ENCODE measurements around the gene AFAP1L2.

AFAP1L2 gene

DNA sequence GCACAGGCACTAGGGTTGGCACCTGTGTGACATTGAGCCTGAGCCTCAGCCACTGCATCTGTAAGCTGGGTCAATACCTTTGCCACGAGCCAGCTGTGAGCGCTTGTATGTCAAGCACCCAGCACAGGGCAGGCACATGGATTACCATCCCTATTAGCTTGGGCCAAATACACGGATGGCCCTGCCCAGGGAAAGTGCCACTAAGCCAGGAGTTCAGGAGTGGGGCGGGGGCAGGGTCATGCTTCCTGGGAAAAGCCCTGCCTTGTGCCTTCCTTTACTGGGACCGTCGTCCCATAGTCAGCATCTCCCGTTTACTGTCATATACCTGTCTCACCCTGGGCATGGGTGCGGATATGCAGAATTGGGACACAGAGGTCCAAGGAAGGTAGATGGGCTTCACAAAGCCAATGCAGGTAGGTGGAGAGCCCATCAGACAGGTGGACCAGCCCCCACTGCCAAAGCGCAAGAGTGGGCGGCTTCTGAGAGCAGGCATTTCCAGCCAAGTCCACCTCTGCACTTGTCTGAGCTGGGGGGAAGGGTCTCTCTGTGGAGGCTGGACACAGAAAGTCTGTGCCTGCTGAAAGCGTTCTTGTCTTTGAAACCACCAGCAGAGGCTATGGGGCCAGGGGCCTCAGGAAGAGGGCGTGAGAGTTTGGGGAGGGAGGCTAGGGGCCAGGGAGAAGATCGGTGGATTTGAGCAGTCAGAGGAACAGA is 92.6 kb downstream of the AFAP1L2 start:
- DNase-seq (ENCODE audit: low read depth), result no peak

DNA sequence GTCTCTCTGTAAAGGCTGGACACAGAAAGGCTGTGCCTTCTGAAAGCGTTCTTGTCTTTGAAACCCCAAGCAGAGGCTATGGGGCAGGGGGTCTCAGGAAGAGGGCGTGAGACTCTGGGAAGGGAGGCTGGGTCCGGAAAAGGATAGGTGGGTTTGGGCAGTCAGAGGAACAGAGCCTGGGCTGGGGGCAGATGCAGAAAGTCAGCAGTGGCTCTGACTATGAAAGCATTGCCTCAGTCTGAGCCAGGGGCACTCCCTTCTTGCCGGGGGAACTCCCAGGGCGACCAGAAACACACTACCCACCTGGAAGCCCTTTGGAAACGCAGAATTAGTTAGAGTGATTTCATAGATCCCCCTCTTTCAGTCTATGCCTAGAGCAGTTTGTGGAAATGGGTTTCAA is 93.3 kb downstream of the AFAP1L2 start:
- DNase-seq (ENCODE audit: low read depth), result no peak

DNA sequence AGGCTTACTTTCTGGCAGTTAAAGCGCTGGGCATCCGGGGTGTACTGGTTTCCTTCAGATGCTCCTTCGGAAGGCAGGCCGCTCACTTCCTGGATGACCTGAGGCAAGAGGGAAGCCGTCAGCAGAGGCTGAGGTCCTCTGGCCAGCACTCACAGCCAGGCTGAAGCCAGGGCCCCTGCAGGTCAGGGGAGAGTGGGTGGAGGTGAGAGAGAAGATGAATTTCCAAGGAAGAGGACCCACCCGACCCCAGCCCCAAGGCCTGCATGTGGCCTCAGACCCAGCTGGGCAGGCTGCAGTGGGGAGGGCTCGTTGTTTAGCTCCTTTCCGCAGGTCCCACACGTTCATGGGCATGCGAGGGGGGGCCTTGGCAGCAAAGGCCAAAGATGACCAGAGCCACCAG is 94.0 kb downstream of the AFAP1L2 start:
- DNase-seq (ENCODE audit: low read depth), result no peak

DNA sequence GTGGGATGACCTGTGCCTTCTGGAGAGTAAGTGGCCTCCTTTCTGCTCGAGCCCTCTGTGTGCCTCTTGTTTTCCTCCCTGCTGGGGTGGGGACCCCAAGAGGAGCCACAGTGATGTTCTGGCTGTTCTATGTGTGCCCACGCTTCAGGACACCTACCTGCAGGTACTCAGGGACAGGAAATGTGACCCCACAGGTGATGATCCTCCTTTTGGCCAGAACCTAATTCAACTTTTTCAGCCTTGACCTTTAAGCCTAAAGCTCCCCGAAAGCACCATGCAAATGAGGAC is 95.0 kb downstream of the AFAP1L2 start:
- DNase-seq (ENCODE audit: low read depth), result no peak

DNA sequence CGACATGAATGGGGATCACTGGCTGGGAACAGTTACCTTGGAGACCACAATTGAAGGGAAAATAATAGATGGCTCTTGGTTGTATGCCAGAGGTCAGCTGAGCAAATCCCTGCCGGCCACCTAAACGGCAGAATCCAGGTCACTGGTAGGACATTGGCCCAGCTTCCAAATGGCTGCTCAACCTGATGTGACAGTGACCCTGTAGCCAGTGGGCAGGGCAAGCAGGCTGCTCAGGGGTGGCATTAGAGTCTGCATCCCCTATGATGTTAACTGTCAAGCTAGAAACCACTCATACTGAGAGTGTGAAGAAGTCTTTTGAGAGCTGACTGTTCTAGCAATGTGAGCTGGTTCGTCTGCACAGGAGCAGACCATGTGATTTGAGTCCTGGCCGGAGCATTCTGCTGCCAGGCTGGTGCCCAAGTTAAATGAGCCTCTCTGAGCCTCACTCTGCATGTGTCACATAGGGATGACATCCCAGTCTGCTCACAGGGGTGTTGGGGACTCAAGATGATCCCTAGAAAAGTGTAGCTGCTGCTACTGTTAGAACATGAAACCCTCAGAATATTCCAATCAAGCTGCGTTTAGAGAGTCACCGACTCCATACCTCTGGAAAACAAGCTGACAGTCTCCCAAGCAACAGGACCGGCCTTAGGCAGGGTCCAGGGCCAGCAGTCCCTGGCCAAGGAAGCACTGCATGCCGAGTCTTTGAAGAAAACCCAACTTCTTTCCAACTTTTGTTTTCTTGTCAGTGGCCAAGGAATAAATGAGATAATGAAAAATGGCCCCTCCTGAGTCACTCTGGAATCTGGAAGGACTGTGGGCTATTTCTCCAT is 95.6 kb downstream of the AFAP1L2 start:
- no peak for DNase-seq (ENCODE audit: low read depth)

DNA sequence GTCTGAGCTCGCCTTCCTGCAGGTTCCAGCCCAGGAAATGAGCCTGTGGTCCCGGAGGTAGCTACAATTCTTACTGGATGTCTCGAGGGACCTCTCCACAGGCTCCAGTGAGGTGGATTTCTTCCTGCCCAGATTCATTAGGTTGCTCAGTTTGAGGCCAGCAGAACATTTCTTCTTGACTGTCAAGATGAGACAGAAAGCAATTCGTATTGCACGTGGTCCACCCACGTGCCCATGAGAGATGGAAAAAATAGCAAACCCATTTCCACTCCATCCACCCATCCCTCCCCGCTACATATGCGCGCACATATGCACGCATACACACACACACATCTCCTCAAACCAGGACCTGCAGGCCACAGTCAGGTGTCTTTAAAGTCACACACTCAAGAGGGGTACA is 96.6 kb downstream of the AFAP1L2 start:
- DNase-seq (ENCODE audit: low read depth), result no peak

DNA sequence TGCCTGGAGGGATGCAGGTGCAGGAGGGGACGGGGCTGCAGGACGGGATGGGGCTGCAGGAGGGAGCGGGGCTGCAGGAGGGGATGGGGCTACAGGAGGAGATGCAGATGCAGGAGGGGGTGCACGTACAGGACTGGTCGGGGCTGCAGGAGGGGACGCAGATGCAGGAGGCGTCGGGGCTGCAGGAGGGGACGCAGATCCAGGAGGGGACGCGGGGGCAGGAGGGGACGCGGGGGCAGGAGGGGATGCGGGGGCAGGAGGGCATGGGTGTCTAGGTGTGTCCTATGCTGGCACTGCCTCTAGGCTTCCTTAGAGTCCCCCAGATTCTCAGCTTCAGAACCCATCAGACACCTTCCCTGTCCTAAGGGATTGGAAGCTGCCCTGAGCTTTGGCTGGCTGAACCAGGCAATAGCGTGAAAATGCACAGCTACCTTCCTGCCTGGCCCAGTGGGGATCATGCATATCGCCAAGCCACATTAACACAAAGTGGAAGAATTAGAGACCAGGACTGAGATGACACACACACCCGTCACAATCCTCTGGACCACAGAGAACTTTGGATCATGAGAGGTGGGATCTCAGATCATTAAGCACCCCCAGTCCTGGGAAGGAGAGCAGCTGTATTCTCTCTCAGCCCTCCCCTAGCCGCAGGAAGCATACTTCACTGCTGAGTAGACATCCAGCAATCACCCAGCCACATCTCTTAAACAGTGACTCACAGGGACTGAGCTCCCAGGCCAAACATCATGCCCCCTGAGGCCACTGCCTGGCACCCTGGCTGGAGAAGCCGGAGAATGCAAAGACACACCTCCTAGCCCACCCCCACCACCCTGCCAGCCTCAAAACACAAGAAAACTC is 98.0 kb downstream of the AFAP1L2 start:
- DNase-seq (ENCODE audit: low read depth), result peak; percentile 17

DNA sequence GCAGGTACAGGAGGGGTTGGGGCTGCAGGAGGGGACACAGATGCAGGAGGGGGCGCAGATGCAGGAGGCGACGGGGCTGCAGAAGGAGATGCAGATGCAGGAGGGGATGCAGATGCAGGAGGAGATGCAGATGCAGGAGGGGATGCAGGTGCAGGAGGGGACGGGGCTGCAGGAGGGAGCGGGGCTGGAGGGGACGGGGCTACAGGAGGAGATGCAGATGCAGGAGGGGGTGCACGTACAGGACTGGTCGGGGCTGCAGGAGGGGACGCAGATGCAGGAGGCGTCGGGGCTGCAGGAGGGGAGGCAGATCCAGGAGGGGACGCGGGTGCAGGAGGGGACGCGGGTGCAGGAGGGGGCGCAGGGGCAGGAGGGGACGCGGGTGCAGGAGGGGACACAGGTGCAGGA is 98.8 kb downstream of the AFAP1L2 start:
- no peak for DNase-seq (ENCODE audit: low read depth)

DNA sequence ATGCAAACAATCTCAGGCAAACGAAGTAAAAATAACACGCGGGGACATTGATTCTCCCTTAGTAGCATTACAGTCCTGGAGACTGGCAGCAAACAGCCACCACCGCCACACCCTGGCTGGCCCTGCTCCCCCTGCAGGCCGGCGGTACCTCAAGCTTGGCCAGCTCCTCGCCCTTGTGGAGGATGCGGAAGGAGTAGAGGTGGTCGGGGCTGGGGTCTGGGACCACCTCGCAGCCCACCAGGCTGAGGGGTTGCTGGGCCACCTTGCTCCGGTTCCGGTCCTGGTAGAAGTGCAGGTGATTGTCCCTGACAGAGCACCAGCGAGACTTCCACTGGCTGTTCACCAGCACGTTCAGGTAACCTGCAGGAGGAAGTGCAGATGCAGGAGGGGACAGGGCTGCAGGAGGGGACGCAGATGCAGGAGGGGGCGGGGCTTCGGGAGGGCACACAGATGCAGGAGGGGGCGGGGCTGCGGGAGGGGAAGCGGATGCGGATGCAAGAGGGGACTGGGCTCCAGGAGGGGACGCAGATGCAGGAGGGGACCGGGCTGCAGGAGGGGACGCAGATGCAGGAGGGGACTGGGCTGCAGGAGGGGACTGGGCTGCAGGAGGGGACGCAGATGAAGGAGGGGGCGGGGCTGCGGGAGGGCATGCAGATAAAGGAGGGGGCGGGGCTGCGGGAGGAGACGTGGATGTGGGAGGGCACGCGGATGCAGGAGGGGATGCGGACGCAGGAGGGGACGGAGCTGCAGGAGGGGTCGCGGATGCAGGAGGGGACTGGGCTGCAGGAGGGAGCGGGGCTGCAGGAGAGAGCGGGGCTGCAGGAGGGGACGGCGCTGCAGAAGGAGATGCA is 99.5 kb downstream of the AFAP1L2 start:
- no peak for DNase-seq (ENCODE audit: low read depth)

DNA sequence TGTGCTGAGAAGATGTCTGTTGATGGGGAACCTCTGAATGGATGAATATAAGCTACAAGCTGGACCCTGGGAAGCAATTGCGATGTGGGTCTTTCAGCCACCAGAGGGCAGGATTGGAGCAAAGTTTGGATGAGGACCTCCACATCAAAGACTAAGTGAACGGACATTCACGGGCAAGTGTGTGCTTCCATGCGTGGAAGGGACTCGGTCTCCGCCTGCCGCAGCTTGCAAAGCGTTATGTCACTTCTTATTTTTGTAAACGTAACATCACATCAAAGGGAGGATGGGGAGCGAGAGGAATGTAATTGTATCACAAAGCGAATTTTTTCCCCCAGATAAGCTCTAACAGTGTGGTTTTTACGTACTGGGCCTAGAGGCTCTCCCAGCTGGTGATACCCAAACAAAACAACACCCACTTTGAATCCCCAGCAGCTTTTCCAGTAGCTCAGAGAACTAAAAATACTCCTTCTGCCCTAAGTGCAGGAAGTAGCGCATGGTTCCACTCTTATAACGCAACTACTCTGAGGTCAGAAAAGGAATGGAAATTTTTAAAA is 100.2 kb downstream of the AFAP1L2 start:
- peak; percentile 71 for DNase-seq (ENCODE audit: low read depth)

DNA sequence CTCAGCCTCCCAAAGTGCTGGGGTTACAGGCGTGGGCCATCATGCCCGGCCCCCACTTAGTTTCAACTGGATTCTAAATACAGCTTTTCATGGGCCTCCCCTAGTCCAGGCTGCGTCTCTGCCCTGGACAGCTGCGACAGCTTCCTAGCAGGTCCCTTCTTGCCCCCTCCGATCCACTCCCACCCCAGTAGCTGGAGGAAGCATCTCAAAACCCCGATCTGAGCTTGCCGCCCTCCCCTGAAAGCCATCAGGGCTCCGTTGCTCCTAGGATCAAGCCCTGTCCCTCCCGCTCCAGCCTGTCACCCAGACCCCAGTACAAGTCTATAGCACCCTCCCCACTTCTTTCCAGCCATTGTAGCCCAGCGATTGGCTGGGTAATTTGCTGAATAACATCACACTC is 100.7 kb downstream of the AFAP1L2 start:
- no peak for DNase-seq (ENCODE audit: low read depth)

DNA sequence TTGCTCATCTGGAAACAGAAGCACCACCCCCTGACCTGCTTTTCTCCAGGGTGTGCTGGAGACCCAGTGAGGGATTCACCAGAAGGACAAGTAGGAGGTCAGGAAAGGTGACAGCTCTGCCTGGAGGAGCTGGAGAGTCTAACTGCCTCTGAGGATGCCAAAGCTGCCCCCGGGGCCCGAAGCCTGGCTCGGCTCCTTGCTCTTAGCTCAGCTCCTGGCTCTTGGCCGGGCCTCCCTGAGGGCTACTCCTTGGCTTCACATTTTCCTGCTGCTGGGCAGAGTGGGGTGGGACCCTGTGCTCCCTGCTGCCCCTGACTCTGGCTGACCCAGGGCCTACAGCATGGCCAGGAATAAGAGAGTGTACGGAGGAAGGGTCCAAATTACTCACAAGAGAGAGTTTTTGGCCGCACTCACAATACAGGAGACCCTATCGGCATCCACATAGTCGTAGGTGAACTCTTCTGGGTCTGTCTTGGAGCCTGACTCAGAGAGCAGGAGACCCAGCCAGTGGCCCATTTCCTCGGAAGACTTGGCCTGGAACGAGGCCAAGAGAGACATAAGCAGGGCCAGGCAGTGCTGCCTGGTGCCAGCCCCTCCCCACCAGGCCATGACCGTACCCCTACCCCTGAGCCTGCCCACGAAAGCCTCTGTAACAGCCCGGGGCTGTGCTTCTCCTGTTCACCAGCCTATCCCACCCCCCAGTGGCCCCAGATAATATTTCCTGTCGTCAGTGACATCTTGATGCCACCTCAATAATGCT is 102.2 kb downstream of the AFAP1L2 start:
- DNase-seq (ENCODE audit: low read depth), result no peak

DNA sequence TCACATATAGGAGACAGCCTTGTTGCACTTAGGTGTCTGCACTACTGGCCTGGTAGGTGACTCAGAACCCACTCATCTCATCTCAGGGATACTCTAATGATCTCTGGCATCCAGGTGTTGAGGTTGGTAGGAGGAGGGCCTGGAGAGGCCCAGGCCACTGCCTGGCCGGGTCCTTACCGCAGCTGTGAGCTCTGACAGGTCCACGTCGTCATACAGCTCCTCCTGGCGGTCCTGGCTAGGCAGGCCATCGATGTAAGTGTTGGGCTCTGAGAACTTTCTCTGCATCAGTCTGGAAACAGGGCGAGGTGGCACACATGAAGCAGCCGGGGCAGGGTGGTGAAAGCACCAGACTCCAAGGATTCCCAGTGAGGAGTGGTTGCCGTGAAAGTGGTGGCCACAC is 103.1 kb downstream of the AFAP1L2 start:
- no peak for DNase-seq (ENCODE audit: low read depth)

DNA sequence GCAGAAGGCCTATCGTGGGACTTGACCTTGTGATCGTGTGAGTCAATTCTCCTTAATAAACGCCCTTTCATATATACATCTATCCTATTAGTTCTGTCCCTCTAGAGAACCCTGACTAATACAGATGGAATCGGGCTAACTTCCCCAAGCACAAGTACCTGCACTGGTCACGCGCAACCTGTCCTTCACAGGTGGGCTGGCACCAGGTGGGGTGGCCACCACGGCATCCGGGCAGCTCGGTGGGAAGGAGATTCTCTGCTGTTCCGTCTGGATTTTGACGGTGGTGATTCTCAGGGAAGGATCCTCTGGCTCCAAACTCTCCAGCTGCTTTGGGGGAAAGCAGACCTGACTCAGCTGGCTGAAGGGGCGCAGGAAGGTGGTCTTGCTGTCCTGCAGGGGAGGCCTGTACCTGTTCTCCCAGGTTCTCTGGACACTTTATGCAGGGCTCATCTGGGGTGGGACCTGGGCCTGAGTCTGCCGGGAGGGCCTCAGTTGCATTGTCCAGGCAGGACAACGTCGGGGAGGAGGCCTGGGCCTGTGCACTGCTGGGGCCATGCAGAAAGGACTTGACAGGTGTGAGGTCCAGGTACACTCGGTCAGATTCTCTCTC is 104.2 kb downstream of the AFAP1L2 start:
- no peak for DNase-seq (ENCODE audit: low read depth)

DNA sequence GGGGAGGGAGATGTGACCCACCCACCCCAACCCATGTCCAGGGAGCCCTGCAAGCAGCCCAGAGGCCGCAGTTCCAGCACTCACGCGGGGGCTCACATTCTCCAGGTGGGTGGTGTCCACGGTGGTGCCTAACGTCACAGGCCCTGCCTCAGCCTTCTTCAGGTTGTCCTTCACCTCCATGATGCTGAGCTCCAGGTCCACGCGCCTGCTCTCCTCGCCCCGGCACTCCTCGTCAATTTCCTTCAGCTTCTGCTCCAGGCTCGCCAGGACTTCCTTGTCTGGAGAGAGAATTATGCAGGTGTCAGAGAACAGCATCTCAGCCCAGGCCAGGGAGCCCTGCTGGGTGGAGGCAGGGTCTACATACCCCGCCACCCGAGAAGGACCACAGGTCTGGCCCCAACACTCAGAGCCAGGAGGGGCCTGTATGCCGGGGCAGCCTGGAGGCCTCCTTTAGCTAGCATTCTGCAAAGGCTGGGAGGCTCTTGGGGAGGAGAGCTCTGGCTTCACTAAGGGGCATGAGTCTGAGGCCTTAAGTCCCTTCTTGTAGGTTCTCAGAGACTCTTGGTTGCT is 107.1 kb downstream of the AFAP1L2 start:
- DNase-seq (ENCODE audit: low read depth), result no peak

DNA sequence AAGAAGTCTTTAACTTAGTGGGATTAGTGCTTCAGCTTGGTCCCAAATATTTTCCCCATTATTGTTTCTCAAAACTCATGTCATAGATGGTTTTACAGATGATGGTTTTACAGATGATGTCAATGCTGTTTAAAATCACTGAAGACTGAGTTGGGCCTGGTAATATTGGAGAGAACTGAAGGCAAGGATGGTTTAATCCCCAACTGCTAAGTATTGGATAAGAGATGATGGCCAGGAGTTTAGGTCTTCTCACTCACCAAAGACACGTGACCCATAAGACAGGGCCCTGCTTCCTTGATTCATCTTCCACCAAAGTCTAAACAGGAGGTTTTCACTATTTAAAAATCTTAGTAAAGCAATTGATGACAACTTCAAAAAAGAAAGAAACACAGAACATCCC is 108.9 kb downstream of the AFAP1L2 start:
- no peak for DNase-seq (ENCODE audit: low read depth)

DNA sequence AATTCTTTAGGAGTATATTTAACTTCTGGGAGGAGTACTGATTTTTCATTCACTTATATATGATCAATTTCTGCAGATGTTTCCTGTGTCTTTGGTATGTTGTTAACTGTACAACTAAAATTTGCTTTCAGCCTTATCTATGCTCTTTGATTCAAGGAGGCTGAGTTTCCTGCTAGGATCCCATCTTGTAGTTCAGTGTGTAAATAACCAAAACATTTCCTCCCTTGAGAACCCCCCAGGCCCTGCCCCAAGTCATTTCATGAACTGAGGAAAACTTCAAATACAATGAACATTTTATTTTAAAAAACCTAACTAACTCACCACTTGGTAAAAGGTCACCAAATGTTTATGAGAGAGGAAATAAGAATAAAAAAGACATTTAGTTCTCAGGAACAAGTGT is 109.8 kb downstream of the AFAP1L2 start:
- DNase-seq (ENCODE audit: low read depth), result no peak

DNA sequence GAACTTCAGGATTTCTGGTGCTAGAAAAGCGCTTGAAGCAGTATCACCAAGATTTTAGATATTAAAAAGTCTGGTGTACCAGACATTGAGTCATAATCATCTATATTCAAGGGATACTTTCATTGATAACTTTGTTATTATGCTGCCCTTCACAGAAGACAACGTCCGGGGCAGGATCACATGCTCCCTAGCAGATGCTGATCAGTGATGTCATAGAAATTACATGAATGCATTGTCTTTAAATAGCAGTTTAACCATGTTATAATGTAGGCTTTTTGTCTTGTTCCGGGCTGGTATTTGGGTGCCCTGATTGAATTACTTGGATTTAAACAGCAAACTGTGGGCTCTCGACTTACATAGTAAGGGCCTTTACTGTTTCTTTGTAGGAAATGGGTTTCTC is 111.2 kb downstream of the AFAP1L2 start:
- no peak for DNase-seq (ENCODE audit: low read depth)

DNA sequence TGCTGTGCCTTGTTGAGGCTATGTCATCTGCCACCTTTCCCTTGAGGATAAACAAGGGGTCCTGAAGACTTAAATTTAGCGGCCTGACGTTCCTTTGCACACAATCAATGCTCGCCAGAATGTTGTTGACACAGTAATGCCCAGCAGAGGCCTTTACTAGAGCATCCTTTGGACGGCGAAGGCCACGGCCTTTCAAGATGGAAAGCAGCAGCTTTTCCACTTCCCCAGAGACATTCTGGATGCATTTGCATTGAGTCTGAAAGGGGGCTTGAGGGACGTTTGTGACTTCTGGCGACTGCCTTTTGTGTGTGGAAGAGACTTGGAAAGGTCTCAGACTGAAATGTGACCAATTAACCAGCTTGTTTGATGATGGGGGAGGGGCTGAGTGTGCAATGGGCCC is 112.8 kb downstream of the AFAP1L2 start:
- no peak for DNase-seq (ENCODE audit: low read depth)

DNA sequence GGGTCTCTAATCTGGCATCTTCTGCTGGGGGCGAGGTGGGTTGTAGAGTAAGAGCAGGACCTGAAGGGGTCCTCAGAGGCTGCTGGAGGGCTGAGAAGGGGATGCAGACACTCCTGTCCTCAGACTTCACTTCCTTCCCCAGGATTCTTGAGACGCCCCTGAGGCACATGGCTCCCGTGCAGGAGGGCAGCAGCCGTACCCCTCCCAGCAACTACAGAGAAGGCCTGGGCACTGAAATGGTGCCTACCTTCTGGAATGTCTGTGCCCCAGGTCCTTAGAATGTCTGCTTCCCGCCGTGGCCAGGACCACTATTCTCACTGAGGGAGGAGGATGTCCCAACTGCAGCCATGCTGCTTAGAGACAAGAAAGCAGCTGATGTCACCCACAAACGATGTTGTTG is 113.2 kb downstream of the AFAP1L2 start:
- no peak for DNase-seq (ENCODE audit: low read depth)

Data from fibroblast of the conjunctiva (primary cell).